K562 (cell line): ENCODE results near the gene GPR3. TPM values are rescaled to one million over a fixed set of nuclear protein-coding genes. Genes with fewer than 3 reads are reported as not detected.
A peak's percentile ranks its signal among the peaks of the same experiment; 100 is the strongest.

ENCODE experiments used
- FOS ChIP-seq: IDR thresholded peaks from 3 replicates; pipeline ENCODE4 v1.6.1; 2011; ENCODE audit not compliant: insufficient read length; ENCODE audit errors: extremely low read depth
- HDAC3 ChIP-seq: fragments of 450-650 bp; IDR thresholded peaks from 2 replicates; pipeline ENCODE4 v1.6.1; 2018; ENCODE audit warnings: borderline replicate concordance, mild to moderate bottlenecking, moderate library complexity; ENCODE audit not compliant: partially characterized antibody
- HMGXB4 ChIP-seq: sonication (generic); formaldehyde crosslinking; IDR thresholded peaks from 2 replicates; pipeline ENCODE4 v1.8.1; 2023; ENCODE audit warnings: mild to moderate bottlenecking, missing genetic modification reagents
- ILF3 ChIP-seq: fragments of 450-650 bp; IDR thresholded peaks from 2 replicates; pipeline ENCODE4 v1.6.1; 2018; ENCODE audit warnings: antibody characterized with exemption, mild to moderate bottlenecking, moderate library complexity, borderline replicate concordance
- MEIS2 ChIP-seq: fragments of 450-650 bp; IDR thresholded peaks from 2 replicates; pipeline ENCODE4 v1.6.1; 2014; ENCODE audit warnings: mild to moderate bottlenecking; ENCODE audit not compliant: partially characterized antibody
- NKRF ChIP-seq: fragments of 450-650 bp; IDR thresholded peaks from 2 replicates; pipeline ENCODE4 v1.6.1; 2016; ENCODE audit warnings: borderline replicate concordance
- NR1H2 ChIP-seq: sonication (generic); formaldehyde crosslinking; IDR thresholded peaks from 2 replicates; pipeline ENCODE4 v1.4.0; 2020; ENCODE audit warnings: mild to moderate bottlenecking, missing genetic modification reagents
- PRDM10 ChIP-seq: fragments of 450-650 bp; IDR thresholded peaks from 2 replicates; pipeline ENCODE4 v1.6.1; 2018; ENCODE audit not compliant: partially characterized antibody
- SREBF1 ChIP-seq: fragments of 150-350 bp; IDR thresholded peaks from 2 replicates; pipeline ENCODE4 v1.6.1; 2014; ENCODE audit warnings: antibody characterized with exemption, low read depth, low read length, borderline replicate concordance
- XRCC3 ChIP-seq: fragments of 450-650 bp; IDR thresholded peaks from 2 replicates; pipeline ENCODE4 v1.6.1; 2017; ENCODE audit warnings: mild to moderate bottlenecking, moderate library complexity
- ZNF263 ChIP-seq: sonication (generic); formaldehyde crosslinking; IDR thresholded peaks from 2 replicates; pipeline ENCODE4 v1.8.0; 2022; ENCODE audit warnings: mild to moderate bottlenecking, missing genetic modification reagents, borderline replicate concordance
- ZSCAN29 ChIP-seq: fragments of 450-650 bp; IDR thresholded peaks from 2 replicates; pipeline ENCODE4 v1.6.1; 2017
- polyA plus RNA-seq, 8 experiments: library from polyadenylated mRNA; depleted of rRNA in 4 of 8; stranded (reverse) in 5 of 8; unstranded in 3 of 8; fragments of >200 nt; fragmentation: Nextera tagmentation in 2 of 8; fragmentation: Illumina TruSeq in 1 of 8; extraction: Ambion mirVana in 2 of 8; extraction: Trizol in 1 of 8; gene quantifications; 2 replicates each; pipeline versions ENCODE4 v1.2.1 to v1.2.3, GENCODE V29; 2011 to 2014; ENCODE audit warnings: inconsistent platforms in 1 of 8, missing spikeins in 1 of 8
- total RNA-seq, 7 experiments: library from RNA; depleted of rRNA in 6 of 7; stranded (reverse); fragments of >200 nt in 6 of 7; fragmentation: Illumina TruSeq in 2 of 7; extraction: Trizol in 2 of 7; gene quantifications; 2 replicates each; pipeline versions ENCODE4 v1.2.1 to v1.2.3, GENCODE V29; 2011 to 2021; ENCODE audit warnings: low replicate concordance in 1 of 7
- TF ChIP-seq, protein P1 (sequence below): fragments of 450-650 bp; formaldehyde crosslinking; IDR thresholded peaks from 2 replicates; pipeline ENCODE4 v1.4.0; 2022; ENCODE audit warnings: mild to moderate bottlenecking, moderate library complexity
- TF ChIP-seq, protein P2 (sequence below), 2 experiments: fragments of 200-800 bp in 1 of 2; sonication (Bioruptor generic) in 1 of 2; sonication (generic) in 1 of 2; formaldehyde crosslinking in 1 of 2; IDR thresholded peaks in 1 of 2; conservative IDR thresholded peaks in 1 of 2; 2 replicates each; pipeline versions ENCODE4 v1.5.0 to v1.6.1; 2016 to 2020; ENCODE audit warnings: missing compliant biosample characterization in 1 of 2, missing genetic modification characterization in 1 of 2, missing genetic modification reagents in 1 of 2
- TF ChIP-seq, protein P3 (sequence below): sonication (generic); formaldehyde crosslinking; IDR thresholded peaks from 2 replicates; pipeline ENCODE4 v1.8.0; 2022; ENCODE audit warnings: mild to moderate bottlenecking, missing genetic modification reagents

Gene GPR3
- total and polyA plus RNA-seq, 9 of the 15 experiments (the other 6 are each of a cell fraction or from before 2014, with no cell fraction given), result 0.24 to 11.5 (median 3.7) TPM

DNA sequence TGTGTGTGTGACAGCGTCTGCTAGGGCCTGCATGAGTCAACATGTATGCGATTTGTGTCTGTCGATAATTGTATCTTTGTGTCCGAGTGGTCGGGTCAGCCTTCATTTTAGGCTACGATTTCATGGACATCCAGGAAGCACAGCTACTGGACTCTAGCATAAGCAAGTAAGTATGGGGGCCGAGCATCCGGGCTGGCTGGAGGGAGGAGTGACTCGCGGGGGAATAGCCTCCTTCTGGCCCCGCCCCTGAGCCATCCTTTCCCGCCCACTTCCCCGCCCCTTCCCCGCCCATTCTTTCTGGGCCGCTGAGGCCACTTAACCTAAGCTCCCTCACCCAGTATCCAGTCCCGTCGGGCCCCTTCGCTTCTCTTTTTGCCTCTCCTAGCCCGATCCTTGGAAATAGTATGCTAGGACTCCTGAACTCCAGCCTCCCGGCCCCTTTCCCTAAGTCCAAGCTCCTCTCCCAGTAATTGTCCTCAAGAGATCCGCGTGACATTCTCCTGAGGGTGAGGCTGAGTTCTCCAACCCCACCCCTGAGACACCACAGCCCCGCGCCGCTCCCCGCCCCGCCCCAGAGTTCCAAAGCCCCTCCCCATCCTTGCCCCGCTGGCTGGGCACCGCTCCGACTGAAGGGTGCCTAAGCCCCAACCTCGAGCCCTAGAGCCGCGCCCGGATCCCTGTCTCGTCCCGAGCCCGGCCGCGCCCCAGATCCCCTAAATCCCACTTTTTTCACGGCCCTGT is 26.9 kb upstream of the GPR3 start (continued):
- 0 out of 2 replicates have a peak, but pooled peaks have one; percentile 34 for TF ChIP-seq NKRF
- TF ChIP-seq ILF3, result no peak
- TF ChIP-seq PRDM10, result peak; percentile 90
- TF ChIP-seq HDAC3, result no peak
- TF ChIP-seq XRCC3, result no peak
- TF ChIP-seq, protein P1, sequence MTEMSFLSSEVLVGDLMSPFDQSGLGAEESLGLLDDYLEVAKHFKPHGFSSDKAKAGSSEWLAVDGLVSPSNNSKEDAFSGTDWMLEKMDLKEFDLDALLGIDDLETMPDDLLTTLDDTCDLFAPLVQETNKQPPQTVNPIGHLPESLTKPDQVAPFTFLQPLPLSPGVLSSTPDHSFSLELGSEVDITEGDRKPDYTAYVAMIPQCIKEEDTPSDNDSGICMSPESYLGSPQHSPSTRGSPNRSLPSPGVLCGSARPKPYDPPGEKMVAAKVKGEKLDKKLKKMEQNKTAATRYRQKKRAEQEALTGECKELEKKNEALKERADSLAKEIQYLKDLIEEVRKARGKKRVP (CRISPR knock-in tag), result no peak
- TF ChIP-seq FOS, result no peak
- TF ChIP-seq MEIS2, result no peak
- TF ChIP-seq SREBF1, result no peak
- no peak for TF ChIP-seq ZNF263
- TF ChIP-seq NR1H2 (CRISPR knock-in tag), result no peak
- TF ChIP-seq HMGXB4, result no peak
- TF ChIP-seq, protein P2, sequence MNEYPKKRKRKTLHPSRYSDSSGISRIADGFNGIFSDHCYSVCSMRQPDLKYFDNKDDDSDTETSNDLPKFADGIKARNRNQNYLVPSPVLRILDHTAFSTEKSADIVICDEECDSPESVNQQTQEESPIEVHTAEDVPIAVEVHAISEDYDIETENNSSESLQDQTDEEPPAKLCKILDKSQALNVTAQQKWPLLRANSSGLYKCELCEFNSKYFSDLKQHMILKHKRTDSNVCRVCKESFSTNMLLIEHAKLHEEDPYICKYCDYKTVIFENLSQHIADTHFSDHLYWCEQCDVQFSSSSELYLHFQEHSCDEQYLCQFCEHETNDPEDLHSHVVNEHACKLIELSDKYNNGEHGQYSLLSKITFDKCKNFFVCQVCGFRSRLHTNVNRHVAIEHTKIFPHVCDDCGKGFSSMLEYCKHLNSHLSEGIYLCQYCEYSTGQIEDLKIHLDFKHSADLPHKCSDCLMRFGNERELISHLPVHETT (CRISPR knock-in tag; conservative IDR thresholded peaks at IDR 0.05 in 1 of 2, IDR thresholded peaks at IDR 0.05 in 1 of 2), result no peak; a peak in 1 of 4 replicates
- TF ChIP-seq, protein P3, sequence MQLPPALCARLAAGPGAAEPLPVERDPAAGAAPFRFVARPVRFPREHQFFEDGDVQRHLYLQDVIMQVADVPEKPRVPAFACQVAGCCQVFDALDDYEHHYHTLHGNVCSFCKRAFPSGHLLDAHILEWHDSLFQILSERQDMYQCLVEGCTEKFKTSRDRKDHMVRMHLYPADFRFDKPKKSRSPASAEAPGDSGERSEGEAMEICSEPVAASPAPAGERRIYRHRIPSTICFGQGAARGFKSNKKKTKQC, result peak; percentile 14; the same call in 1 of the 2 replicates
- no peak for TF ChIP-seq ZSCAN29
